ENCODE measurements around the gene EHMT2.
A peak's percentile ranks its signal among the peaks of the same experiment; 100 is the strongest.
"Not testable (repeated sequence)": the region's sequence is repeated elsewhere in the genome, so short reads cannot be mapped to it uniquely, and the experiment has no call there.

EHMT2 gene

DNA sequence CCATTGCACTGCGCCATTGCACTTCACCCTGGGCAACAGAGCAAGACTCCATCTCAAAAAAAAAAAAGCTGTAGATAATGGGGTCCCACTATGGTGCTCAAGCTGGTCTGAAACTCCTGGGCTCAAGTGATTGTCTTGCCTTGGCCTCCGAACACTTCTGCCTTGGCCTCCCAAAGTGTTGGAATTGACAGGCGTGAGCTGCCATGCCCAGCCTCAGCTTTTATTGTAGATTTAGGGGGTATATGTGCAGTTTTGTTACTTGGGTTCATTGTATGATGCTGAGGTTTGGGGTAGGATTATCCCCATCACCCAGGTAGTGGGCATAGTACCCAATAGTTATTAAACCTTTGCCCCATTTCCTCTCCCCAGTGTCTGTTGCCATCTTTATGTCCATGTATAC is 58.5 kb downstream of the EHMT2 start:
- no peak overlapping the region for H3K27ac ChIP-seq (ENCODE audit: low read depth, low read length)
- H3K36me3 ChIP-seq (ENCODE audit: insufficient read depth, low read length), result peaks cover 43% of the 10 kb centered on the region
- H3K4me1 ChIP-seq (ENCODE audit: control insufficient read depth, insufficient read depth, low read length, unreplicated experiment), result peaks cover 11% of the 10 kb centered on the region
- H3K27me3 ChIP-seq (ENCODE audit: insufficient read depth, low read length), result no peaks in the 10 kb centered on the region
- peaks cover 35% of the 10 kb centered on the region for H3K79me2 ChIP-seq (ENCODE audit: control insufficient read depth, insufficient read depth, low read length, unreplicated experiment)
- H2AFZ ChIP-seq (ENCODE audit: low read length, unreplicated experiment), result no peak overlapping the region
- H3K4me3 ChIP-seq (ENCODE audit: low read depth, low read length), result peak overlapping the region; percentile 97; the same call in 1 of the 2 replicates

DNA sequence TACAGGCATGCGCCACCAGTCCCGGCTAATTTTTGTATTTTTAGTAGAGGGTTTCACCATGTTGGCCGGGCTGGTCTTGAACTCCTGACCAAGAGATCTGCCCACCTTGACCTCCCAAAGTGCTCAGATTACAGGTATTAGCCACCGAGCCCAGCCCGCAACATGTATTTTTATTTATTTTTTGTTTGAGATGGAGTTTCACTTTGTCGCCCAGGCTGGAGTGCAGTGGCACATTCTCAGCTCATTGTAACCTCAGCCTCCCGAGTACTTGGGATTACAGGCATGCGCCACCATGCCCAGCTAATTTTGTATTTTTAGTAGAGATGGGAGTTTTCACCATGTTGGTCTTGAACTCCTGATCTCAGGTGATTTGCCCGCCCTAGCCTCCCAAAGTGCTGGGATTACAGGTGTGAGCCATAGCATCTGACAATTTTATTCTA is 59.4 kb downstream of the EHMT2 start:
- Histone ChIP-seq H3K36me3 (ENCODE audit: insufficient read depth, low read length) (peaks cover 43% of the 10 kb centered on the region), H3K4me1 (ENCODE audit: control insufficient read depth, insufficient read depth, low read length, unreplicated experiment) (peaks cover 11% of the 10 kb centered on the region), H3K79me2 (ENCODE audit: control insufficient read depth, insufficient read depth, low read length, unreplicated experiment) (peaks cover 35% of the 10 kb centered on the region), H3K4me3 (ENCODE audit: low read depth, low read length) (peak overlapping the region; percentile 97)
- H3K27ac ChIP-seq (ENCODE audit: low read depth, low read length); H2AFZ ChIP-seq (ENCODE audit: low read length, unreplicated experiment); H3K27me3 ChIP-seq (ENCODE audit: insufficient read depth, low read length): not testable (repeated sequence)

DNA sequence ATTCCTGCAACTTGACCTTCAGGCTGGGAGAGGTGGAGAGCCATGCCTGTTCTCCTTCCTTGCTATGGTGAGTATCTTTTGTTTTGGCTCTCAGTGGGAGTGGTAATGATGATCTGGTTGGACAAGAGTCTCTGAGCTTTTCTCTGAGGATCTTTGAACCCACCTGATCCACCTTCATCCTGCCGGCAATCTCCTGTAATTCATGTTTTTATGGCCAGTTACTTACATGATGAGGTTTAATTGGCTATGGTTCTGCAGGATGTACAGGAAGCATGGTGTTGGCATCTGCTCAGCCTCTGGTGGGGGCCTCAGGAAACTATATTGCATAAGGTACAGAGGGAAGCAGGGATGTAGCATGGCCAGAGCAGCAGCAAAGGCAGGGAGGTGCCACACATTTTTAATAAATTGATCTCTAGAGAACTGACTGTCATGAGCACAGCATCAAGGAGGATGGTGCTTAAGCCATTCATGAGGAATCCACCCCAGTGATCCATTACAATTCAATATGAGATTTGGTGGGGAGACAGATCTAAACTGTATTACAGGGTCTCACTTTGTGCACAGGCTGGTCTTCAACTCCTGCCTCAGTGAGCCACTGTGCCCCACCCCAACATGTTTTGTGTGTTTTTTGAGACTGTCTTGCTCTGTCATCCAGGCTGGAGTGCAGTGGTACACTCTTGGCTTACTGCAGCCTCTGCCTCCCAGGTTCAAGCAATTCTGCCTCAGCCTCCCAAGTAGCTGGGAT is 60.0 kb downstream of the EHMT2 start:
- peaks cover 35% of the 10 kb centered on the region for H3K79me2 ChIP-seq (ENCODE audit: control insufficient read depth, insufficient read depth, low read length, unreplicated experiment)
- H3K4me1 ChIP-seq (ENCODE audit: control insufficient read depth, insufficient read depth, low read length, unreplicated experiment), result peaks cover 11% of the 10 kb centered on the region
- H3K27ac ChIP-seq (ENCODE audit: low read depth, low read length), result peak overlapping the region; percentile 74; the same call in 1 of the 2 replicates
- H3K36me3 ChIP-seq (ENCODE audit: insufficient read depth, low read length), result peaks cover 43% of the 10 kb centered on the region
- H3K4me3 ChIP-seq (ENCODE audit: low read depth, low read length), result peak overlapping the region; percentile 97
- H3K27me3 ChIP-seq (ENCODE audit: insufficient read depth, low read length), result no peaks in the 10 kb centered on the region
- no peak overlapping the region for H2AFZ ChIP-seq (ENCODE audit: low read length, unreplicated experiment)

DNA sequence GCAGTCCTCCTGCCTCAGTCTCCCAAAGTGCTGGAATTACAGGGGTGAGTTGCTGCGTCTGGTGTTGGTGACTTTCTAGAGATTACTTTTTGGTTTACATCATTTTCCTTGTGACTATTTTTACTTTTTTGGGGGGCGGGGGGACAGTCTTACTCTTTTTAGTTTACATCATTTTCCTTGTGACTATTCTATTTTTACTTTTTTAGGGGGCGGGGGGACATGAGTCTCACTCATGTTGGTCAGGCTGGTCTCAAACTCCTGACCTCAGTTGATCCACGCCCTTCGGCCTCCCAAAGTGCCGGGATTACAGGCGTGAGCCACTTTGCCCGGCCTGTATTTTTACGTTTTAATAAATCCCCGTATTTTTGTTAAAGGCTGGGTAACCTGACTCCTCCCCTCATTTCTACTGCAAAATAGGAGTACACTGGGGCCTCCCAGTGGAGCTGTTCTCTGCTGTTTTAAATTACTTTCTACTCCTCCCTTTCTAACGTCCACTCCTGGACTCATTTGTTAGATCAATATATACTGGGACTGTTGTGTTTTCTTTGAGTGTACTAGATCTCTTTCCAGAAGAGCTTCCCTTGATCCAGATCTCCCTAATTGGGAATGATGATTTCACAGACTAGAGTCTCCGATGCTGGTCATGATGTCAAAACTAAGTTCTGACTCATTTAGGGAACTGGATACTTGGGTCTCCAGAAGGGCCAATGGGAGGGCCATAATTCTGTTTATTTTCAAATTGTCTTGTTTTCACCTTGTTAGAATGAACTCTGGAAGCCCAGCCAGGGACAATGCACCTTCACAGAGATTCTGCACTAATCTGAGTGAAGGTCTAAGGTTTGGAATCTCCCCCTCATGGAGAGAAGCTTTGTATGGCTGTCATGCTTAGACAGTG is 60.8 kb downstream of the EHMT2 start:
- peaks cover 43% of the 10 kb centered on the region for H3K36me3 ChIP-seq (ENCODE audit: insufficient read depth, low read length)
- H3K27ac ChIP-seq (ENCODE audit: low read depth, low read length), result peak overlapping the region; percentile 74
- H3K4me1 ChIP-seq (ENCODE audit: control insufficient read depth, insufficient read depth, low read length, unreplicated experiment), result peaks cover 12% of the 10 kb centered on the region

DNA sequence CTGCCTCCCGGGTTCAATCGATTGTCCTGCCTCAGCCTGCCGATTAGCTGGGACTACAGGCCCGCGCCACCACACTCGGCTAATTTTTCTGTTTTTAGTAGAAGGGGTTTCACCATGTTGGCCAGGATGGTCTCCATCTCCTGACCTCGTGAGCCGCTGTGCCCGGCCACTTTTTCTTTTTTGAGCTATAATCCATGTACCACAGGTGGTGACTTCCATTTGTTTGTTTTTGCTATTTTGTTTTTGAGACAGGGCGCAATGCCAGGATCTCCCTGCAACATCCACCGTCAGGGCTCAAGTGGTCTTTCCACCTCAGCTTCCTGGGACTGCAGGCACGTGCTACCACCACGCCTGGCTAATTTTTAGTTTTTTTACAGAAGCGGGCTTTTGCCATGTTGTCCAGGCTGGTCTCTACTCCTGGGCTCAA is 61.4 kb downstream of the EHMT2 start:
- Histone ChIP-seq H2AFZ (ENCODE audit: low read length, unreplicated experiment) (no peak overlapping the region), H3K36me3 (ENCODE audit: insufficient read depth, low read length) (peaks cover 43% of the 10 kb centered on the region), H3K27ac (ENCODE audit: low read depth, low read length) (peak overlapping the region; percentile 74), H3K27me3 (ENCODE audit: insufficient read depth, low read length) (no peaks in the 10 kb centered on the region), H3K79me2 (ENCODE audit: control insufficient read depth, insufficient read depth, low read length, unreplicated experiment) (peaks cover 42% of the 10 kb centered on the region), H3K4me1 (ENCODE audit: control insufficient read depth, insufficient read depth, low read length, unreplicated experiment) (peaks cover 19% of the 10 kb centered on the region), H3K4me3 (ENCODE audit: low read depth, low read length) (peak overlapping the region; percentile 97)

More for the DNA sequence above, 60.8 kb downstream of the EHMT2 start:
- Histone ChIP-seq H3K4me3 (ENCODE audit: low read depth, low read length) (peak overlapping the region; percentile 97), H3K79me2 (ENCODE audit: control insufficient read depth, insufficient read depth, low read length, unreplicated experiment) (peaks cover 36% of the 10 kb centered on the region), H2AFZ (ENCODE audit: low read length, unreplicated experiment) (no peak overlapping the region), H3K27me3 (ENCODE audit: insufficient read depth, low read length) (no peaks in the 10 kb centered on the region)

DNA sequence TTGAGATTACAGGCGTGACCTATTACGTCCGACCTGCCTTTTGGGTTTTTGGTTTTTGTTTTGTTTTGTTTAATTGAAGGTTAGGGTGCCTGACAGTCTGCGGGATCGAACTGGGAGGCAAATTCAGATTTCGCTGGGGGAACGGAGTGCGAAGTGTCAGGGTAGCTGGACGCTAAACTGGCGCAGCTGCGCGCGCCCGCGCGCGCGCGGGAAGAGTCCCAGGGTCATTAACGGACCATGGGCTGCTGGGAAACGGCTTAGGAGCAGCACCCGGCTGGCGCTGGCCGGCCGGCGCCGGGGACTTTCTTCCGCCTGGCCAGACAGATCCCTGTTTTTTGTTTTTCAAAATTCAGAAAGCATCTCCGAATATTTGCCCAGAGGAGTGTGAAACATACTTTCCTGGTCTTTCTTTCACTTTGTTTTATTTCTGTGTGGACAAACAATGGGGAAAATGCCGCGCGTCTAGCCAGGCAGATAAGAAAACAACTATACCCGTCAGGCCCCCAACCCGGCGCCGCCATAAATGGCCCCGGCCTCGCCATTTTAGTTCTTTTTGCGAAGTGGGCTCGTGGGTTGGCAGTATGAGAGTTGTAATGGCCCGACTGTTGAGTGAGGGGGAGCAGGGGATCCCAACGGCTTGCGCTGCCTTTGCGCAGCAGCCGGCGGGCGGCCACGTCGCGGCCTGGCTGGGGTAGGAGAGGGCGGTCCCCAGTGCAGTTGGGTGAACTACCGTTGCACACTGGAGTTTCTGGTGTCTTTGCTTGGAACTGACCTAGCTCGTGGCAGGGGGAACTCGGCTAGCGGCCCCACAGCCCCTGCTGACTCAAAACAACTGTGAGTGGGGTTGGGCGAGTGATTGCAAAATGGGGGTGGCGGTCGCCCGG is 62.9 kb downstream of the EHMT2 start:
- Histone ChIP-seq H3K36me3 (ENCODE audit: insufficient read depth, low read length) (peaks cover 33% of the 10 kb centered on the region), H3K27me3 (ENCODE audit: insufficient read depth, low read length) (no peaks in the 10 kb centered on the region), H3K4me1 (ENCODE audit: control insufficient read depth, insufficient read depth, low read length, unreplicated experiment) (peaks cover 21% of the 10 kb centered on the region), H3K27ac (ENCODE audit: low read depth, low read length) (peak overlapping the region; percentile 96), H2AFZ (ENCODE audit: low read length, unreplicated experiment) (peak overlapping the region; percentile 84), H3K79me2 (ENCODE audit: control insufficient read depth, insufficient read depth, low read length, unreplicated experiment) (peaks cover 55% of the 10 kb centered on the region), H3K4me3 (ENCODE audit: low read depth, low read length) (peak overlapping the region; percentile 97)

DNA sequence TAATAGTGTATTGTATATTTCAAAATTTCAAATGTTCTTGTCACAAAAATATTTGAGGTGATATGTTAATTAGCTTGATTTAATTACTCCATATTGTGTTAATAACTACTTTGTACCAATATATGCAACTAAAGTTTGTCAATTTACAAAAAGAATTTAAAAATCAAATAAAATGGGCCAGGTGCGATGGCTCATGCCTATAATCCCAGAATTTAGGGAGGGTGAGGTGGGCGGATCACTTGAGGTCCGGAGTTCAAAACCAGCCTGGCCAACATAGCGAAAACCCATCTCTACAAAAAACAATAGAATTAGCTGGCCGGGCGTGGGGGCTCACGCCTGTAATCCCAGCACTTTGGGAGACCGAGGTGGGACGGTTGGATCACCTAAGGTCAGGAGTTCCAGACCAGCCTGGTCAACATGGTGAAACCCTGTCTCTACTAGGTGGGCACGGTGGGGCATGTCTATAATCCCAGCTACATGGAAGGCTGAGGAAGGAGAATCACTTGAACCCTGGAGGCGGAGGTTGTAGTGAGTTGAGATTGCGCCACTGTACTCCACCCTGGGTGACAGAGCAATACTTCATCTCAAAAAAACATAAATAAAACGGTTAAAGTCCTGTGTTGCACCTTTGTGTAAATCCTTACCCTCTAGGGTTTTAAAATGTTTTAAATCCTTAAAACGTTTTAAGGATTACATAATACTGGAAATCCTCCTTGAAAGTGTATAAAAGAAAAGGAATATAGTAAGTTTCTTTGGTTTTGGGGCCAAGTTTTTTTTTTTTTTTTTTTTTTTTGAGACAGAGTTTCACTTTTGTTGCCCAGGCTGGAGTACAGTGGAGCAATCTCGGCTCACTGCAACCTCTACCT is 65.9 kb downstream of the EHMT2 start:
- Histone ChIP-seq H2AFZ (ENCODE audit: low read length, unreplicated experiment) (no peak overlapping the region), H3K4me1 (ENCODE audit: control insufficient read depth, insufficient read depth, low read length, unreplicated experiment) (peaks cover 10% of the 10 kb centered on the region), H3K27ac (ENCODE audit: low read depth, low read length) (peak overlapping the region; percentile 48), H3K79me2 (ENCODE audit: control insufficient read depth, insufficient read depth, low read length, unreplicated experiment) (peaks cover 42% of the 10 kb centered on the region), H3K4me3 (ENCODE audit: low read depth, low read length) (peak overlapping the region; percentile 78), H3K27me3 (ENCODE audit: insufficient read depth, low read length) (no peaks in the 10 kb centered on the region), H3K36me3 (ENCODE audit: insufficient read depth, low read length) (peaks cover 8% of the 10 kb centered on the region; the same call in 1 of the 2 replicates)

DNA sequence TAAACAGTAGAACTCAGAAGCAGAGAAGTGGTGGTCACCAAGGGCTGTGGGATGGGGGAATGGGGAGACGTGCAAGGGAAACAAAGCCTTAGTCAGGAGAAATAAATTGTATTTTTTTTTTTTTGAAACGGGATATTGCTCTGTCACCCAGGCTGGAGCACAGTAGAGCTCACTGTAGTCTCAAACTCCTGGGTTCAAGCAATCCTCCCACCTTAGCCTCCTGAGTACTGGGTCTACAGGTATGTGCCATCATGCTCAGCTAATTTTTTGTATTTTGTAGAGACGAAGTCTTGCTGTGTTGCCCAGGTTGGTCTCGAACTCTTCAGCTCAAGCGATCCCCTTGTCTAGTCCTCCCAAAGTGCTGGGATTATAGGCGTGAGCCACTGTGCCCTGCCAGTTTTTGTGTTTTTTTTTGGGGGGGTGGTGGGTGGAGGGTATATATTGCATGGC is 66.6 kb downstream of the EHMT2 start:
- Histone ChIP-seq H3K4me1 (ENCODE audit: control insufficient read depth, insufficient read depth, low read length, unreplicated experiment) (peaks cover 10% of the 10 kb centered on the region), H3K27me3 (ENCODE audit: insufficient read depth, low read length) (no peaks in the 10 kb centered on the region), H3K4me3 (ENCODE audit: low read depth, low read length) (peak overlapping the region; percentile 78), H3K79me2 (ENCODE audit: control insufficient read depth, insufficient read depth, low read length, unreplicated experiment) (peaks cover 35% of the 10 kb centered on the region), H3K27ac (ENCODE audit: low read depth, low read length) (peak overlapping the region; percentile 48; the same call in 1 of the 2 replicates), H3K36me3 (ENCODE audit: insufficient read depth, low read length) (0 out of 2 replicates have a peak, but pooled peaks cover under 1% of the 10 kb centered on the region), H2AFZ (ENCODE audit: low read length, unreplicated experiment) (no peak overlapping the region)

Measured in ACC112 (cell line).